Measurements from ENCODE around the gene PAAF1.

DNA sequence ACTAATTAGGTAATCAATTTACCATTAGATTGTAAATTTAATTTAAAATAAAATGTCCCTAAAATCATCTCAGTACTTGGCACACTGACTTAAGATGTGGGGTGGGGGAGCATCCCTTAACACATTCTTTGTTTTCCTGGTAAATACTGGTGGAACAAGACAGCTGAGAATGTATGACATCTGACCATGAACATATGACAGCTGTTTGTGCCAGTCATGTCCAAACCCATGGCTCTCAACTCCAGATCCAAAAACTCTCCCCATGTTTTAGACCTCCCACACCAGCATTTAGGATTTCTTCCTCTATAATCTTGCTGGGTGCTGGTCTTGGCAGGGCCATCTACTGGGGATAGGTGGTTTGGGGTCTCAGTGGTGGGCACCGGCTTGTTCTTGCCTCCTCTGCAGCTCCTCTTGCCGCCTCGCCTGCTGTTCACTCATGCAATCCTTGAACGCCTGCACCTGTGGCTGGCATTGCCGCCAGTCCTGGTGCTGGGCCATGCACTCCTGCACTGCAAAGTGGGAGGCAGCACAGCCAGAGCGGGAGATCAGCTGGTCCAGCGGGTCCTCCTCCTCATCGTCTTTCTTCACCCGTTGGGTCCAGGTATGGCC lies 3.9 kb upstream of the PAAF1 start:
- TF ChIP-seq, protein P1, sequence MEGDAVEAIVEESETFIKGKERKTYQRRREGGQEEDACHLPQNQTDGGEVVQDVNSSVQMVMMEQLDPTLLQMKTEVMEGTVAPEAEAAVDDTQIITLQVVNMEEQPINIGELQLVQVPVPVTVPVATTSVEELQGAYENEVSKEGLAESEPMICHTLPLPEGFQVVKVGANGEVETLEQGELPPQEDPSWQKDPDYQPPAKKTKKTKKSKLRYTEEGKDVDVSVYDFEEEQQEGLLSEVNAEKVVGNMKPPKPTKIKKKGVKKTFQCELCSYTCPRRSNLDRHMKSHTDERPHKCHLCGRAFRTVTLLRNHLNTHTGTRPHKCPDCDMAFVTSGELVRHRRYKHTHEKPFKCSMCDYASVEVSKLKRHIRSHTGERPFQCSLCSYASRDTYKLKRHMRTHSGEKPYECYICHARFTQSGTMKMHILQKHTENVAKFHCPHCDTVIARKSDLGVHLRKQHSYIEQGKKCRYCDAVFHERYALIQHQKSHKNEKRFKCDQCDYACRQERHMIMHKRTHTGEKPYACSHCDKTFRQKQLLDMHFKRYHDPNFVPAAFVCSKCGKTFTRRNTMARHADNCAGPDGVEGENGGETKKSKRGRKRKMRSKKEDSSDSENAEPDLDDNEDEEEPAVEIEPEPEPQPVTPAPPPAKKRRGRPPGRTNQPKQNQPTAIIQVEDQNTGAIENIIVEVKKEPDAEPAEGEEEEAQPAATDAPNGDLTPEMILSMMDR (IDR thresholded peaks at IDR 0.05; ENCODE audit: low read depth, low read length), result no peak
- no peak for TF ChIP-seq POLR2A (IDR thresholded peaks at IDR 0.05; ENCODE audit: extremely low read depth, insufficient read length)

All from NB4 (cell line).